Common myeloid progenitor, CD34-positive (primary cell): ENCODE measurements around the gene STYXL2.

Source experiments
- CTCF ChIA-PET: fragments of 350-600 bp; sonication (Branson Sonifier 250); formaldehyde crosslinking; loops from one replicate; lab custom pipeline; 2021; ENCODE audit warnings: antibody characterized with exemption; lab: Charles Lee
- POLR2A ChIA-PET: fragments of 350-600 bp; sonication (Branson Sonifier 250); formaldehyde crosslinking; loops from one replicate; lab custom pipeline; 2021; ENCODE audit warnings: antibody characterized with exemption; lab: Charles Lee
- DNase-seq, 3 donors: peaks; one replicate each; pipeline versions ENCODE4 v3.0.0 to v3.0.0-alpha.2; 2013
- H3K27ac ChIP-seq, 2 experiments: 1 replicate in 1 of 2; 2 replicates in 1 of 2; pipeline ENCODE4 v1.7.0; 2013; ENCODE audit warnings: inconsistent platforms in 2 of 2, low read length in 2 of 2, mild to moderate bottlenecking in 2 of 2, low read depth in 1 of 2, moderate library complexity in 1 of 2; ENCODE audit not compliant: severe bottlenecking in 2 of 2, insufficient read depth in 1 of 2, poor library complexity in 1 of 2
- H3K27me3 ChIP-seq, 5 experiments: replicated peaks in 2 of 5; 1 replicate in 3 of 5; 2 replicates in 2 of 5; pipeline versions ENCODE4 v1.6.1 to v1.7.0; 2013; ENCODE audit warnings: low read length in 4 of 5, mild to moderate bottlenecking in 2 of 5, moderate library complexity in 2 of 5, inconsistent platforms in 1 of 5; ENCODE audit not compliant: insufficient read depth in 5 of 5, control insufficient read depth in 4 of 5
- H3K36me3 ChIP-seq, 4 experiments: 1 replicate in 2 of 4; 2 replicates in 2 of 4; pipeline versions ENCODE4 v1.6.1 to v1.7.0; 2013; ENCODE audit warnings: low read length in 3 of 4, control low read depth in 1 of 4, mild to moderate bottlenecking in 1 of 4; ENCODE audit not compliant: control insufficient read depth in 4 of 4, insufficient read depth in 4 of 4
- H3K4me1 ChIP-seq, 4 experiments: 1 replicate in 3 of 4; 2 replicates in 1 of 4; pipeline versions ENCODE4 v1.6.1 to v1.7.1; 2013; ENCODE audit warnings: low read length in 3 of 4, mild to moderate bottlenecking in 3 of 4, control low read depth in 1 of 4, inconsistent platforms in 1 of 4, moderate library complexity in 1 of 4; ENCODE audit not compliant: control insufficient read depth in 4 of 4, insufficient read depth in 4 of 4; ENCODE audit errors: control extremely low read depth in 1 of 4
- H3K4me3 ChIP-seq, 7 experiments: 1 replicate in 4 of 7; 2 replicates in 3 of 7; pipeline versions ENCODE4 v1.5.1 to v1.7.0; 2013; ENCODE audit warnings: mild to moderate bottlenecking in 7 of 7, low read length in 6 of 7, moderate library complexity in 6 of 7, inconsistent platforms in 2 of 7, low read depth in 2 of 7, control low read depth in 1 of 7; ENCODE audit not compliant: insufficient read depth in 4 of 7, control insufficient read depth in 1 of 7; ENCODE audit errors: extremely low read depth in 1 of 7
- H3K9me3 ChIP-seq, 5 experiments: 1 replicate in 4 of 5; 2 replicates in 1 of 5; pipeline versions ENCODE4 v1.6.1 to v1.7.1; 2013; ENCODE audit warnings: low read length in 4 of 5, mild to moderate bottlenecking in 2 of 5, inconsistent platforms in 1 of 5, low read depth in 1 of 5, moderate library complexity in 1 of 5; ENCODE audit not compliant: control insufficient read depth in 4 of 5, insufficient read depth in 2 of 5; ENCODE audit errors: control extremely low read depth in 1 of 5
- WGBS: methylation state at CpG from one replicate; pipeline ENCODE4 v1.1.5; 2013; ENCODE audit not compliant: insufficient coverage; 5-methylcytosine and 5-hydroxymethylcytosine counted together

The STYXL2 gene

DNA sequence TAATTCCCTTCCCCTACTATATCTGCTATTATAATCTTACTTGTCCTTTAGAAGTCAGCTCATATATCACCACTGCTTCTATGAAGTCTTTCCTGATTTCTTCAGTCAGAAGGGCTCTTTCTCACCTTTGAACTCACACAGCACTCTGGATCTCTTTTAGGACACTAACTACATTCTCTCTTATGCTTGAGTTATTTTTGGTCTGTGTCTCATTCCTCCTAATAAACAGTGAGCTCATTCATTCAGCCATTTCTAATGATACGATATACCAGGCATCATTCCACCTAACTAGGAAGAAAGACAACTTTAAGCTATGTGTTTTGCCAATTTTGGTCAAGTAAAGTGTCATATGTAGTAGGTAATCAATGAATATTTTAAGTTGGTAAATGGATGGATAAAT, 1.2 kb upstream of the STYXL2 start:
- ChIA-PET CTCF (interaction anchor here (0.8 to 2.2 kb wide), 6 partner anchors 8 to 43 kb away, joined by 3 to 7 read pairs (median 3); no protein-coding TSS in a partner anchor), POLR2A (interaction anchor here (0.6 kb wide), 1 partner anchor 204 kb away, joined by 3 read pairs; no protein-coding TSS in a partner anchor)
- no peaks in the 10 kb centered on the region for H3K27me3 ChIP-seq
- WGBS = no CpG with 5 or more reads among the region's 1 CpG
- H3K27ac ChIP-seq = no peak overlapping the region
- no peak overlapping the region for H3K4me3 ChIP-seq
- no peaks in the 10 kb centered on the region for H3K36me3 ChIP-seq
- no peak for DNase-seq
- H3K9me3 ChIP-seq = no peaks in the 10 kb centered on the region
- peaks cover 17 to 80% (median 38%) of the 10 kb centered on the region in 4 experiments for H3K4me1 ChIP-seq

DNA sequence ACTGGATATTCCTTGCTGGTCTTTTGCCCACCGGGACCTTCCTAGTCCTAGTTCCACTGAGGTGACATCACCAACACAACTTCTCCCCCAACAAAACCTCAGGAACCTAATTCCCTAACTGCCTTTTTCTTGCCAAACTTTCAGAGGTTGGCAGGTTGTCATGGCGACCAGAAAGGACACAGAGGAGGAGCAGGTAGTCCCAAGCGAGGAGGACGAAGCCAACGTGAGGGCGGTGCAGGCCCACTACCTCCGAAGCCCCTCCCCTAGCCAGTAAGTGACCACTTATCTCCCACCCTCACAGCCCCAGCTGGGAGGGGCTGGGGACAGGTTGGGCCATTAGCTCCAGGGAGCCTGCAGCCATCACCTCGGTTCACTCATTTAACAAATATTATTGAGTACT, 815 bp downstream of the STYXL2 start:
- 100% methylated on average over 1 of the region's 8 CpGs for WGBS
- peaks cover 17 to 61% (median 38%) of the 10 kb centered on the region in 4 experiments for H3K4me1 ChIP-seq
- POLR2A ChIA-PET = no interaction called here
- CTCF ChIA-PET = interaction anchor here (2.1 kb wide), 2 partner anchors 9 to 10 kb away, joined by 4 to 5 read pairs; no protein-coding TSS in a partner anchor
- peak in 1 of 3 donors; percentile 23 for DNase-seq
- no peaks in the 10 kb centered on the region for H3K36me3 ChIP-seq
- H3K27me3 ChIP-seq = no peaks in the 10 kb centered on the region
- no peaks in the 10 kb centered on the region for H3K9me3 ChIP-seq
- peak overlapping the region in 1 of 7 experiments; percentile 58 for H3K4me3 ChIP-seq
- no peak overlapping the region for H3K27ac ChIP-seq

GRCh38 chr1:167095368-167095767, 1.5 kb downstream of the STYXL2 start:
- Histone ChIP-seq H3K4me3 (peak overlapping the region in 1 of 7 experiments; percentile 58), H3K4me1 (peaks cover 17 to 54% (median 32%) of the 10 kb centered on the region in 4 experiments), H3K27me3 (no peaks in the 10 kb centered on the region), H3K9me3 (no peaks in the 10 kb centered on the region), H3K36me3 (peaks cover 0 to under 1% (median 0%) of the 10 kb centered on the region in 4 experiments), H3K27ac (no peak overlapping the region)
- WGBS = no CpG with 5 or more reads among the region's 5 CpGs
- CTCF ChIA-PET = interaction anchor here (2.1 kb wide), 2 partner anchors 10 kb away, joined by 4 to 5 read pairs; no protein-coding TSS in a partner anchor
- DNase-seq = peak in 2 of 3 donors; percentile 66 to 68
- POLR2A ChIA-PET = no interaction called here

GRCh38 chr1:167099851-167100250, 6.0 kb downstream of the STYXL2 start:
- ChIA-PET POLR2A (no interaction called here), CTCF (interaction anchor here (1.5 kb wide), 1 partner anchor 36 kb away, joined by 3 read pairs; no protein-coding TSS in a partner anchor)
- DNase-seq = no peak
- no peak overlapping the region for H3K4me3 ChIP-seq
- H3K27me3 ChIP-seq = no peaks in the 10 kb centered on the region
- no peaks in the 10 kb centered on the region for H3K9me3 ChIP-seq
- peaks cover 0 to 4% (median 0%) of the 10 kb centered on the region in 4 experiments for H3K36me3 ChIP-seq
- peaks cover 8 to 38% (median 24%) of the 10 kb centered on the region in 4 experiments for H3K4me1 ChIP-seq
- no peak overlapping the region for H3K27ac ChIP-seq
- WGBS = 100% methylated on average over 1 of the region's 1 CpG

DNA sequence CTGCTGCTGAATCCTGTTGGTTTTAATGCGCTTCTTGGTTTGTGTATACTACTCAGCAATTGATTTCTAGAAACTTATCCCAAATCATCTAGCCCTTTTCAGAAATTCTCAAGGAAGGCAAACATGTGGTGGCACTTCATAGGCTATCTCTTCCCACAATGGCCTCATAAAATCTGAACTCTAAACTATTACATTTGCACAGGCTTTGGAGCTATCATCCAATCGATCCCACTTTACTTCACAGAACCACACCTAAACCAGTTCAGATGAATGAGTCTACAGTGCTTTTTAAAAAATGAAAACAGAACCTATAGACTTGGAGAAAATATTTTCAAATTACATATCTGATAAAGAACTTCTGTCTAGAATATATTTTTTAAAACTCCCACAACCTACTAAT, 6.9 kb downstream of the STYXL2 start:
- whole genome bisulfite sequencing = 100% methylated on average over 1 of the region's 2 CpGs
- ChIA-PET POLR2A (no interaction called here), CTCF (interaction anchor here (1.5 kb wide), 1 partner anchor 37 kb away, joined by 3 read pairs; no protein-coding TSS in a partner anchor)
- Histone ChIP-seq H3K27me3 (no peaks in the 10 kb centered on the region), H3K4me1 (peaks cover 13 to 38% (median 25%) of the 10 kb centered on the region in 4 experiments), H3K27ac (no peak overlapping the region), H3K36me3 (peaks cover 0 to 4% (median 0%) of the 10 kb centered on the region in 4 experiments), H3K9me3 (no peaks in the 10 kb centered on the region), H3K4me3 (no peak overlapping the region)
- DNase-seq = no peak

GRCh38 chr1:167101754-167102153, 7.9 kb downstream of the STYXL2 start:
- CTCF ChIA-PET = interaction anchor here (0.6 to 2.0 kb wide), 3 partner anchors 8 to 23 kb away, joined by 3 to 5 read pairs (median 4); partner anchors contain the start of gene STYXL2

More at GRCh38 chr1:167101754-167102153, 7.9 kb downstream of the STYXL2 start:
- POLR2A ChIA-PET = no interaction called here
- no peaks in the 10 kb centered on the region for H3K27me3 ChIP-seq
- H3K9me3 ChIP-seq = no peaks in the 10 kb centered on the region
- H3K36me3 ChIP-seq = peaks cover 0 to 4% (median 0%) of the 10 kb centered on the region in 4 experiments
- DNase-seq = no peak
- no peak overlapping the region for H3K4me3 ChIP-seq
- H3K4me1 ChIP-seq = peaks cover 13 to 39% (median 28%) of the 10 kb centered on the region in 4 experiments
- no peak overlapping the region for H3K27ac ChIP-seq
- 100% methylated on average over 1 of the region's 2 CpGs for WGBS
